ENCODE data around the gene MTX1.
A peak's percentile ranks its signal among the peaks of the same experiment; 100 is the strongest.

MTX1 gene

DNA sequence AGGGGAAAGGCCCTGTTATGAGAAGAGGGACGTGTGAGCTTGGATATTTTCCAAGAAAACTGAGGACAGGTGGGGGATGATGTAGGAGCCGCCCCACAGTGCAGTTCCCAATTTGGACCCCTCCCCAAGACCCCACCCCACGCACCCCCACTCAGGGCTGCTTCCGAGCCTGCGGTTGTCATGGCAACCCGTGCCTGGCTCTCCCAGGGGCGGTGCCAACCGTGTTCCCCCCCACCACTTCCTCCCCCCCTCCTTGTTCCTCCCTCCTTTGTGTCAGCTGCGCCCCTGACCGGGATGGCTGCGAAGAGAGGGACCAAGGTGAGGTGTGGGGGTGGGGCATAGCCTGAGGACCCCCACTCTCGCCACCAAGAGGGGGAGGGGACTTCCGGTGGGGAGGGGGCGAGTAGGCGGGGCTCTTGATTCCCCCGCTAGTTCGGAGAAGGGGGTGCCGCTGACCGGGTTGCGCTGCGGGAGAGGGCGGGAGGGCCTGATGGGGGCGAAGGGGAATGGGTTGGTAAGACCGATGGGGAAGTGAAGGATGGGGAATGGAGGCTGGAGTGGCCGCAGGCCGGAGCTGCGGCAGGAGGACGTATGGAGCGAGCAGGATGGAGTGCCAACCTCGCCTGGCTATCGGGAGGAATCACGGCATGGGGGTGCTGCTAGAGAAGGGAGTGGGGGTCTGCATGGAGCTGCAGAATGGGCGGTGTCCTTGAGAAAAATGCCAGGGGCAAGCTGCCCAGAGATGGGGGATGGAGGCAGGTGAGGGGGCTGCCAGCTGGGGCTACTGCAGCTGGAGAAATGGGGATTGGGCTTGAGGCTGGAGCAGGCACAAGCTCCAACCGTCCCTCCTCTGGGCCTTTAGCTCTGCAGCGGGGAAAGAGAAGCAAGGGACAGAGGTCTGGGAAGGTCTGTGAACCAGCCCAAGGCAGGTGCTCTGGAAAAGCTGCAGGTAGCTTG lies 33.9 kb upstream of the MTX1 start:
- DNase-seq (ENCODE audit: low read depth in 2 of 3, low spot score in 1 of 3), result peak in 2 of 3 donors; percentile 34 to 35

DNA sequence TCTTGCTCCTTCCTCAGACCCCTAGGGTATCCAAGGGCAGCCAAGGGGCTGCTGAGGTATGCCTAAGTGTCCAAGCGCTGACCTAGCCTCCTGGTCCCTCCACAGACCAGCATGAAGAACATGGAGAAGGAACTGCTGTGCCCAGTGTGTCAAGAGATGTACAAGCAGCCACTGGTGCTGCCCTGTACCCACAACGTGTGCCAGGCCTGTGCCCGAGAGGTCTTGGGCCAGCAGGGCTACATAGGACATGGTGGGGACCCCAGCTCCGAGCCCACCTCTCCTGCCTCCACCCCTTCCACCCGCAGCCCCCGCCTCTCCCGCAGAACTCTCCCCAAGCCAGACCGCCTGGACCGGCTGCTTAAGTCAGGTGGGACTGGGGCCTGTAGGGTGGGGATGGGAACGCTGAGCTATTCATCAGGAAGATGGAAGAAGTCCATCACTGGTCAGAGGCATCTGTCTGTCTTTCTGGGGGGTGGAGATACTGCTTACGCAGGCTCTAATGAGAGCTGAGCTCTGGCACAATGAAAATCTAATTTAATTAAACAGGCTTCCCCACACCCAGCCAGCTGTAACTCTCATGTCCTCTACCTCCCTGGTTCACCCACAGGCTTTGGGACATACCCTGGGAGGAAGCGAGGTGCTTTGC lies 33.1 kb upstream of the MTX1 start:
- no peak for DNase-seq (ENCODE audit: low read depth in 2 of 3, low spot score in 1 of 3)

GRCh38 chr1:155175927-155176371 lies 32.5 kb upstream of the MTX1 start:
- DNase-seq (ENCODE audit: low read depth in 2 of 3, low spot score in 1 of 3), result peak in 1 of 3 donors; percentile 16

DNA sequence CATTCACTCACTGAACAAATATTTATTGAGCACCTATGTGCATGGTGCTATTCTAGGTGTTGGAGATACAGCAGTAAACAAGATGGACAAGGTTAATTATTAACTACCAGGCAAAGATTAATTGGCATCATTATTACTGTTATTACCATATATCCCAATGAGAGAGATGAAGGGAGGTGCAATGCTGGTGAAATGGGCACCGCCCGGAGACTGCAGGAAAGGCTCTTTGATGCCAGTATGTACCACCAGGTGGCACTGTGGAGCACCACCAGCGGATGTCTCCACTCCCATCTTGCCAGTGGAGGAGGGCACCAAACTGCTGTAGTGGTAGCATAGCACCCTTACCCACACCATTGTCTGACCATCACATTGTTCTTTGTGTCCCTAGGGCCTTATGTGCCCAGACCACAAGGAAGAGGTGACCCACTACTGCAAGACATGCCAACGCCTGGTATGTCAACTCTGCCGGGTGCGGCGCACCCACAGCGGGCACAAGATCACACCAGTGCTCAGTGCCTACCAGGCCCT lies 31.9 kb upstream of the MTX1 start:
- DNase-seq (ENCODE audit: low read depth in 2 of 3, low spot score in 1 of 3), result peak; percentile 77 to 93 (median 82)

DNA sequence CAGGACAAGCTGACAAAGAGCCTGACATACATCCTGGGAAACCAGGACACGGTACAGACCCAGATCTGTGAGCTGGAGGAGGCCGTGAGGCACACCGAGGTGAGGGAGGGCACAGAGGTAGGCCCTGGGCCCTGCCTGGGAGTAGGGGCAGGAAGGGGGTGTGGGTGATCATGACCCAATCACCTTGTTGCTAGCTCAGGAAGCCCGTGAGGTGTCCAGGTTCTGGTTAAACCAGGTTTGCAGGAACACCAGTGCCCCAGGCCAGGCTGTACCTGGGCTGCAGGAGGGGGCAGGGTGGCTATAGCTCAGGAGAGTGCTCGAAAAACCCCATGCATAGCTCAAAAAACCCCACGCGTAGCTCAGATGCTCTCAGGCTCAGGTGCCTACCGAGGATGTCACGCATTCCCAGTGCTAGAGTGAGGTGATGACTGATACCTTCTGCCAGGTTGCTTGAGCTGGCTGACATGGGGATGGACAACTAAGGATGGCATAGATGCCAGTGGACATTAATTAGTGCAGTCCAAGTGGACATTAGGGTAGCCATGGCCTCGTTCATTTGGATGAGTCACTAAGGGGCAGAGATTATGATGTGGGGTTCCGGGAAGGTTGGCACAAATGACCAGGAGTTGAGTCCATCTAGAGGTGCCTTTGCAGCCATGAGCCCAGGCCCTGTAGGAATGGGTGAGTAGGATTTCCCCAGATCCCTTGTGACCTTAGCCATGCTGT lies 31.1 kb upstream of the MTX1 start:
- no peak for DNase-seq (ENCODE audit: low read depth in 2 of 3, low spot score in 1 of 3)

DNA sequence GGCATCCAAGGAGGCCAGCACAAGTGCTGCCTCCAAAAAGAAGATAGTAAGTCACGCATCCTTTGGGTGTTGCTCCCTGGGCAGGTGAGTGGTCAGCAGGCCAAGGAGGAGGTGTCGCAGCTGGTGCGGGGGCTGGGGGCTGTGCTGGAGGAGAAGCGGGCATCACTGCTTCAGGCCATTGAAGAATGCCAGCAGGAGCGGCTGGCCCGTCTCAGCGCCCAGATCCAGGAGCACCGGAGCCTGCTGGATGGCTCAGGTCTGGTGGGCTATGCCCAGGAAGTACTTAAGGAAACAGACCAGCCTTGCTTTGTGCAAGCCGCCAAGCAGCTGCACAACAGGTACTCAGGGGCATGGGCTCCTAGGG lies 30.6 kb upstream of the MTX1 start:
- DNase-seq (ENCODE audit: low read depth in 2 of 3, low spot score in 1 of 3), result no peak

GRCh38 chr1:155178441-155179111 lies 29.9 kb upstream of the MTX1 start:
- DNase-seq (ENCODE audit: low read depth in 2 of 3, low spot score in 1 of 3), result no peak

DNA sequence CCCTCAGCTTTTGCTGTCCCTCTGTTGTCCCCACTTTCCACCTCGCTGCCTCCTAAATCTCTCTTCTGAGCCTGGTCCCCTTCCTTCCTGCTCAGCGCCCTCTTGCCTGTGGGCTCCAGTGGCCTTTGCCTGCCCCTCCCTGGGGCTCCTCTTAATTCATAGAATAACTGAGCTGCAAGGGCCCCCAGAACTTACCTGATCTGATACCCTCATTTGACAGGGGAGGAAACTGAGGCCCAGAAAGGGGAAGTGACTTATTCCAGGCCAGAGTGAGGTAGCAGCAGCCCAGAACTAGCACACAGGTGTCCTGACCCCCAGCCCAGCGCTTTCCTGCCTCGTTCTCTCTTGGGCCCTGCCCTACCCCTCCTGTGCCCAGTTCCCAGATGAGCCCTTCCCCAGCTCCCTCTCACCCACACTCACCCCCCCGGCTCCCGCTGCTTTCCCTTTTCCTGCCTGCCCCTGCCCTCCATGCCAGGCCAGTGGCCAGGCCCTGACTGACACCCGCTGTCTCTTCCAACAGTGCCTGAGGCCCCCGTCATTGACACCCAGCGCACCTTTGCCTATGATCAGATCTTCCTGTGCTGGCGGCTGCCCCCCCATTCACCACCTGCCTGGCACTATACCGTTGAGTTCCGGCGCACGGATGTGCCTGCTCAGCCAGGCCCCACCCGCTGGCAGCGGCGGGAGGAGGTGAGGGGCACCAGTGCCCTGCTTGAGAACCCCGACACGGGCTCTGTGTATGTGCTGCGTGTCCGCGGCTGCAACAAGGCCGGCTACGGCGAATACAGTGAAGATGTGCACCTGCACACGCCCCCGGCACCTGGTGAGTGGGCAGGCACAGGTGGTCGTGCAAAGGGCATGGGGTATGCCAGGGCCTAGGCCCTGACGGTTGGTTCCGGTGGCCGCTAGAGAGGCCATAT lies 29.1 kb upstream of the MTX1 start:
- no peak for DNase-seq (ENCODE audit: low read depth in 2 of 3, low spot score in 1 of 3)

DNA sequence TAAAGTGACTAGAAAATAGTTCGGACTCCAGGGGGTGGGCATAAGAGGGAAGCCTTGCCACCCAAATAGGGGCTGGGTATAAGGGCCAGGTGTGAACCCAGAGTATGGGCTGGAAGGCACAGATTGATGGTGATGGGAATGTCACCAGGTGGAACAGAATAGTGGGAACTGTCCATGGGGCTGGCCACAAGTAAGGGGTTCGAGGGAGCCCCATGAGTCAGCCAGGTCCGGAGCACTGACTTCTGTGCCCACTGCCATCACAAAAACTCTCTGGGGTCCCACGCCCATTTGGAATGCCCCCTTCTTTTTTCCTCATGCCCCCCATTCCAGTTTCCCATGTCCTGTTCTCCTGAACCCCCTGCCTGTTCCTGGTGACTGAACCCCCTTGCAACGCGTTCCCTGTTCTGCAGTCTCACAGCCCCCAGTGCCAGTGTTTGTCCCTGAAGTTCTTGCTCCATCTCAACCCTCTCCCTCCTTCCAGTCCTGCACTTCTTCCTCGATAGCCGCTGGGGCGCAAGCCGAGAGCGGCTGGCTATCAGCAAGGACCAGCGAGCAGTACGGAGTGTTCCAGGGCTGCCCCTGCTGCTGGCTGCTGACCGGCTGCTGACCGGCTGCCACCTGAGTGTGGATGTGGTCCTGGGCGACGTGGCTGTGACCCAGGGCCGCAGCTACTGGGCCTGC lies 27.0 kb upstream of the MTX1 start:
- no peak for DNase-seq (ENCODE audit: low read depth in 2 of 3, low spot score in 1 of 3)

DNA sequence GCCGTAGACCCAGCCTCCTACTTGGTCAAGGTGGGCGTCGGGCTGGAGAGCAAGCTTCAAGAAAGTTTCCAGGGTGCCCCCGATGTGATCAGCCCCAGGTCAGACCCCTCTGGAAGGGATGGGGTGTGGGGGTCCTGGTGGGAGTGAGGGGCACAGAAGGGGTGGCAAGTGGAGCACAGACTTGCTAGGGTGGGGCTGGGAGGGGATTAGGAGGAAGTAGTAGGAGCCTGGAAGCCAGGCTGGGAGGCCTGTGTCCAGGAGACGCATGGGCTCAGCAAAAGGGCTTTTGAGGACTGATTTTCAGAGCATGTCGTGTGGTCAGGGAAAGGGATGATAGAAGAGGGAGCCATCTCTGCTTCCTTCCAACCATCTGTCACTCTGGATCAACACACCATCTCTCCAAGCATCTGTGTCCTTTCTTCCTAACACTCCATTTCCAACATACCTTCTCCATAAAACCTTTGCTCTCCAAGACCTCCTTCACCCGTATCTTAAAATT lies 26.4 kb upstream of the MTX1 start:
- no peak for DNase-seq (ENCODE audit: low read depth in 2 of 3, low spot score in 1 of 3)

DNA sequence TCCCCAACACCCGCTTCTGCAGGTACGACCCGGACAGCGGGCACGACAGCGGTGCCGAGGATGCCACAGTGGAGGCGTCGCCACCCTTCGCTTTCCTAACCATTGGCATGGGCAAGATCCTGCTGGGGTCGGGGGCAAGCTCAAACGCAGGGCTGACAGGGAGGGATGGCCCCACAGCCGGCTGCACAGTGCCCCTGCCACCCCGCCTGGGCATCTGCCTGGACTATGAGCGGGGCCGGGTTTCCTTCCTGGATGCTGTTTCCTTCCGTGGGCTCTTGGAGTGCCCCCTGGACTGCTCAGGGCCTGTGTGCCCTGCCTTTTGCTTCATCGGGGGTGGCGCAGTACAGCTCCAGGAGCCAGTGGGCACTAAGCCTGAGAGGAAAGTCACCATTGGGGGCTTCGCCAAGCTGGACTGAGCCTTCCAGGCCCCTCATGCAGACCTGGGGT lies 24.7 kb upstream of the MTX1 start:
- no peak for DNase-seq (ENCODE audit: low read depth in 2 of 3, low spot score in 1 of 3)

- DNase-seq (ENCODE audit: low read depth in 2 of 3, low spot score in 1 of 3), result no peak
These were observed 24.1 kb upstream of the MTX1 start for GRCh38 chr1:155184351-155184811.

GRCh38 chr1:155184835-155185782 lies 23.4 kb upstream of the MTX1 start:
- DNase-seq (ENCODE audit: low read depth in 2 of 3, low spot score in 1 of 3), result no peak

DNA sequence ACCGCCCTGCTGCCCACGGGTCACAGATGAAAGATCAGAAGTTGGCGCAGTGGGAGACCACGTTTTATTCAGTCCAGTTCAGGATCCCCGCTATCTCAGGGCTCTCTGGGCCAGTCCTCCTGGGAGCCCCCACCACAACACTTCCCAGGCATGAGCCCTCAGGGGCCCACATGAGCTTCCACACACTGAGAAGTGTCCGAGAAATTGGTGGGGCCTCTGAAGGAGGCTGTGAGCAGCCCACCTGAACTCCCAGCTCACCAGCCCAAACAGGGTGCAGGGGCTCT lies 22.8 kb upstream of the MTX1 start:
- DNase-seq (ENCODE audit: low read depth in 2 of 3, low spot score in 1 of 3), result no peak

GRCh38 chr1:155186067-155186793 lies 22.3 kb upstream of the MTX1 start:
- no peak for DNase-seq (ENCODE audit: low read depth in 2 of 3, low spot score in 1 of 3)

DNA sequence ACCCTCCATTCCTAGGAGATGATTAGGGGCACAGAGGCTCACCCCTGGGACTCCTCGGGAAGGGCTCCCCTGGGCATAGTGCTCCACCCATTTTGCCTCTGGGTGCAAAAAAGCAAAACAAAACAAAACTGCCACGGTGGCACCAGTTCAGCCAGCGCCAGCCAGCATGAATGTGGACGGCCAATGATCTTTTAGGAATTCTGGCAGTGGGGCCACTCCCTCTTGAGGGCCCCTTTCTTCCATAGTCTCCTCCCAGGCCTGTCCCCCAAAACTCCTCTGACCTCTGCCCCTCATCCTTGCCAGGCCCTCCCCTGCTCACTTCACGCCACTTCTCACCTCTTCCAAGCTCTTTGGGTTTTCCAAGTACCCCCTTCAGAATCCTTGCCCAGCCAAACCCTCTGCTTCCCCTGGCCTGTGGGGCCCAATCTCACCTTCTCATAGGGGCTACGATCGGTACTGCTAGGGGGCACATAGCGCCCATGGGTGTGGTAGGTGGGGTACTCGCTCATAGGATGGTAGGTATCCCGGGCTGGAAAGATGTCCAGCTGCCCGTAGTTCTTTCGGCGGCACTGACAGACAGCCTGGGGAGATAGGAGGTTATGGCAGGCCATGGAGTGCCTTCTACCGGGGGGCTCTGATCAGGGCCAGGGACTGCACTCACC lies 21.6 kb upstream of the MTX1 start:
- DNase-seq (ENCODE audit: low read depth in 2 of 3, low spot score in 1 of 3), result no peak

DNA sequence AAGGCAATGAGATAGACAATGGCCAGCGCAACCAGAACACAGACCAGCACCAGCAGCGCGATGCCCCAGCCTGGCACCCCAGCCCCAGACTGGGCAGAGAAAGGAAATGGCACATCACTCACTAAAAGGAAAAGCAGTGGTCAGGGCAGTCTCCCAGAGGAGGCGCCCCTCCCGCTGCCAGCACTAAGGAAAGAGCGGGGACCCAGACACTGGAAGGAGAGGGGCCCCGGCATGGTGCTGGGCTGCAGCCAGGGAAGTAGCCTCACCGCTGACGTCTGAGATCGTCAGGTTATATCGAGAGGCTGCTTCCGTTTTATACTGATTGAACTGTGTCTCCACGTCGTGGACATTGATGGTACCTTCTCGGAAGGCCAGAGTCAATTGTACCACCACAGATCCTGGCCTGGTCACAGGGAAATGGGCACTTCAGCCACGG lies 21.0 kb upstream of the MTX1 start:
- no peak for DNase-seq (ENCODE audit: low read depth in 2 of 3, low spot score in 1 of 3)
